Suprapubic skin (tissue), 3 donors: ENCODE measurements around the gene RGS4.

Experiments used
- EP300 ChIP-seq: sonication (generic); formaldehyde crosslinking; IDR thresholded peaks from one replicate; pipeline ENCODE4 v1.6.1; 2017; ENCODE audit warnings: antibody characterized with exemption
- POLR2A ChIP-seq, 2 donors: fragments of 450-650 bp; IDR thresholded peaks; one replicate each; pipeline ENCODE4 v1.6.1; 2017; ENCODE audit warnings: antibody characterized with exemption in 2 of 2, mild to moderate bottlenecking in 2 of 2, moderate library complexity in 2 of 2
- TF ChIP-seq, protein P1 (sequence below), 2 donors: fragments of 200-600 bp in 1 of 2; fragments of 450-650 bp in 1 of 2; sonication (generic) in 1 of 2; IDR thresholded peaks; one replicate each; pipeline ENCODE4 v1.5.1; 2016 to 2019; ENCODE audit warnings: antibody characterized with exemption in 2 of 2, mild to moderate bottlenecking in 1 of 2, moderate library complexity in 1 of 2

DNA sequence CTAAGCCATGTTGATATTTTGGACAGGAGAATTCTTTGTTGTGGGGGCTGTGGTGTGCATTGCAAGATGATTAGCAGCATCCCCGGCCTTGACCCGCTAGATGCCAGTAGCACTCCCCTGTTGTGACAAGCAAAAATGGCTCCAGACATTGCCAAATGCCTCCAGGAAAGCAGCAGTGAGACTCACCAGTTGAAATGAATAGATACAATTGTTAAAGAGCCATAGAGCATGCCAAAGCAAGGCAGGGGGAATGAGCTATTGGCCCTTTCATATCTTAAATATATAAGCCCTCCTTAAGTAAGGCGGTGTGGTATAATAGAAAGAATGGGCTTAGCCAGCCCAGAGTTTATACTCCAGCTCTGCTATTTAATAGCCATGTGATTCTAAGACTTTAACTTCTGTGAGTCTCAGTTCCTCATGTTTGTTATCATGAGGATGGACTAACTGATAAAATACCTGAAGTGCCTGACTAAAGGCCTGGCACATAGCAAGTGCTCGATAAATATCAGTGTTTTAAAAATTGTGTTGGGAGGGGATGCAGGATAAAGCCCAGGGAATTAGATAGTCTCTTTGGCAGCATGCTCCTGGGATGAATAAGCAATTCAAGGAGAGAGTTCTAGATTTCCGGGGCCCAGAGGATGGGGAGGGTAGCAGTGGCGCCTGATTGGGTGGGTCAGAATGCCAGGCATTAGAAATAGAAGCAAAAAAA is 21.1 kb upstream of the RGS4 start:
- TF ChIP-seq, protein P1, sequence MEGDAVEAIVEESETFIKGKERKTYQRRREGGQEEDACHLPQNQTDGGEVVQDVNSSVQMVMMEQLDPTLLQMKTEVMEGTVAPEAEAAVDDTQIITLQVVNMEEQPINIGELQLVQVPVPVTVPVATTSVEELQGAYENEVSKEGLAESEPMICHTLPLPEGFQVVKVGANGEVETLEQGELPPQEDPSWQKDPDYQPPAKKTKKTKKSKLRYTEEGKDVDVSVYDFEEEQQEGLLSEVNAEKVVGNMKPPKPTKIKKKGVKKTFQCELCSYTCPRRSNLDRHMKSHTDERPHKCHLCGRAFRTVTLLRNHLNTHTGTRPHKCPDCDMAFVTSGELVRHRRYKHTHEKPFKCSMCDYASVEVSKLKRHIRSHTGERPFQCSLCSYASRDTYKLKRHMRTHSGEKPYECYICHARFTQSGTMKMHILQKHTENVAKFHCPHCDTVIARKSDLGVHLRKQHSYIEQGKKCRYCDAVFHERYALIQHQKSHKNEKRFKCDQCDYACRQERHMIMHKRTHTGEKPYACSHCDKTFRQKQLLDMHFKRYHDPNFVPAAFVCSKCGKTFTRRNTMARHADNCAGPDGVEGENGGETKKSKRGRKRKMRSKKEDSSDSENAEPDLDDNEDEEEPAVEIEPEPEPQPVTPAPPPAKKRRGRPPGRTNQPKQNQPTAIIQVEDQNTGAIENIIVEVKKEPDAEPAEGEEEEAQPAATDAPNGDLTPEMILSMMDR (IDR thresholded peaks at IDR 0.05): no peak
- TF ChIP-seq EP300 (no peak), POLR2A (IDR thresholded peaks at IDR 0.05) (no peak)
